ENCODE data around the gene PAX8. TPM values are rescaled to one million over a fixed set of nuclear protein-coding genes. Genes with fewer than 3 reads are reported as not detected.

The PAX8 gene
- total and polyA plus RNA-seq, 12 donors, result 0.08 to 2.0 (median 0.41) TPM; not detected in 3

DNA sequence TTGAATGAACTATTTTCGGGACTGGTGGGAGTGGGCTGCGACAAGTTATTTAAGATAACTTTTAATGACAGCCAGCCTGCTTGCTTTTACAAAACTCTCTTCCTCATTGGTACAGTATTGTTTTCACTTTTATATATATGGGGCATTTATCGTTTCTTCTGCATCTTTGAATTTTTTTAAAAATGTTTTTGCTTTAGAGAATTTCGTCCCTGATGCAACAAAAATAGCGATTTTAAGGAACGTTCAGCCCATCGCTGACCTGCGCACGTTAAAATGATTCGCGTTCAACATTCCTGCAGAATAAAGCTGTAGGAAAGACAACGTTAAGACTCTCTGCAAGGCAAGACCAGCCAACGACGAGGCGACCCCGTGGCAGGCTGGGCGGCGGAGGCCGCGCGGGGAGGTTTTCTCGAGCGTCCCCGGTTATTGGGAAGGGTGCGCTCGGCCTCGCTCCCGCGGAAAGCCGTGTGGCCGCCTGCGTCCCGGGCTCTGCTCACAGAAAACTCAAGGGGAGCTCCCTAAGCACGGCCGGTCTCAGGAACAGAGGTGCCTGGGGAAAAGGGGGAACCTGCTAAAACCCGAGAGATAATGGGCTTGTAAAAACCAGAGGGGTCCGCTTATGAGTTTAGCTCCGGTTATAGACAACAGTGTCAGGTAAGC, 3.0 kb downstream of the PAX8 start:
- no peak for DNase-seq
- H3K27ac ChIP-seq, result no peak overlapping the region
- intact Hi-C loops (cut with DNase I), result no loop called here
- H3K4me3 ChIP-seq, result no peak overlapping the region
- peaks cover 18 to 99% (median 82%) of the 10 kb centered on the region in 7 donors for H3K27me3 ChIP-seq
- H3K9me3 ChIP-seq, result no peaks in the 10 kb centered on the region
- TF ChIP-seq, protein P1, sequence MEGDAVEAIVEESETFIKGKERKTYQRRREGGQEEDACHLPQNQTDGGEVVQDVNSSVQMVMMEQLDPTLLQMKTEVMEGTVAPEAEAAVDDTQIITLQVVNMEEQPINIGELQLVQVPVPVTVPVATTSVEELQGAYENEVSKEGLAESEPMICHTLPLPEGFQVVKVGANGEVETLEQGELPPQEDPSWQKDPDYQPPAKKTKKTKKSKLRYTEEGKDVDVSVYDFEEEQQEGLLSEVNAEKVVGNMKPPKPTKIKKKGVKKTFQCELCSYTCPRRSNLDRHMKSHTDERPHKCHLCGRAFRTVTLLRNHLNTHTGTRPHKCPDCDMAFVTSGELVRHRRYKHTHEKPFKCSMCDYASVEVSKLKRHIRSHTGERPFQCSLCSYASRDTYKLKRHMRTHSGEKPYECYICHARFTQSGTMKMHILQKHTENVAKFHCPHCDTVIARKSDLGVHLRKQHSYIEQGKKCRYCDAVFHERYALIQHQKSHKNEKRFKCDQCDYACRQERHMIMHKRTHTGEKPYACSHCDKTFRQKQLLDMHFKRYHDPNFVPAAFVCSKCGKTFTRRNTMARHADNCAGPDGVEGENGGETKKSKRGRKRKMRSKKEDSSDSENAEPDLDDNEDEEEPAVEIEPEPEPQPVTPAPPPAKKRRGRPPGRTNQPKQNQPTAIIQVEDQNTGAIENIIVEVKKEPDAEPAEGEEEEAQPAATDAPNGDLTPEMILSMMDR (IDR thresholded peaks at IDR 0.05), result no peak
- H3K4me1 ChIP-seq, result peaks cover 2 to 26% (median 17%) of the 10 kb centered on the region in 9 donors
- no peaks in the 10 kb centered on the region for H3K36me3 ChIP-seq
- ATAC-seq, result no peak
- WGBS, 2 donors, result 4 to 6% methylated on average over 38 of the region's 38 CpGs

- no peak overlapping the region for H3K27ac ChIP-seq
- TF ChIP-seq, protein P1 (IDR thresholded peaks at IDR 0.05), result no peak
- H3K27me3 ChIP-seq, result peaks cover 18 to 99% (median 95%) of the 10 kb centered on the region in 7 donors
- DNase-seq (no peak), ATAC-seq (no peak)
- no peaks in the 10 kb centered on the region for H3K36me3 ChIP-seq
- intact Hi-C loops (cut with DNase I), result no loop called here
- H3K9me3 ChIP-seq, result no peaks in the 10 kb centered on the region
- peaks cover 2 to 26% (median 17%) of the 10 kb centered on the region in 9 donors for H3K4me1 ChIP-seq
- no peak overlapping the region for H3K4me3 ChIP-seq
These were observed 4.3 kb downstream of the PAX8 start for GRCh38 chr2:113274432-113274831.

- TF ChIP-seq, protein P1 (IDR thresholded peaks at IDR 0.05), result no peak
- Histone ChIP-seq H3K9me3 (no peaks in the 10 kb centered on the region), H3K27ac (no peak overlapping the region), H3K4me3 (no peak overlapping the region), H3K36me3 (no peaks in the 10 kb centered on the region), H3K27me3 (peaks cover 18 to 98% (median 93%) of the 10 kb centered on the region in 7 donors), H3K4me1 (peaks cover 2 to 26% (median 17%) of the 10 kb centered on the region in 9 donors)
- WGBS, 2 donors, result 14 to 24% methylated on average over 9 of the region's 9 CpGs
- intact Hi-C loops (cut with DNase I), result no loop called here
- ATAC-seq (no peak), DNase-seq (no peak)
These were observed 4.7 kb downstream of the PAX8 start for GRCh38 chr2:113273981-113274380.

DNA sequence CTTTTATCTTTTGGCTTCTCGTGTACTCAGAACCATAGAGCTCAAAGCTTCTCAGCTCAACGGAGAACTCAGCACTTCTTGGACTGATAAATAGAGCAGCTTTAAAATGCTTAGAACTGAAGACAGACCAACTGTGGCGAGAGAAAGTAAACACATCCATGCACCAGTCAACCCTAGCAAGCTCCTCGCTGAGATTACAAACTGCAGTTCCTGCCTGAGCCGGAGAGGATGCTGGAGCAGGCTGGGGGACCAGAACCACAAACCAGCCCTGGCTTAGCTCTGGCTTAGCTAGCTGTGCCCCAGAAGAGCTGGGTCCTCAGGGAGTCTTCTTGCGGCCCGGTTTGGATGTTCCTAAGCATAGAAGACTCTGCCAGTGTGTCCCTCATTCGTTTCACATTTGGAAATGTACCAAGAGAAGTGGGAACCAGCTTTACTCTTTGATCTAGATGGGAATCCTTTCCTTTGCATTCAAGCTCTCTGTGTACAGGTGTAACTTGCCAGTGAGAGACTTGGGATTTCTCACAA, 5.6 kb downstream of the PAX8 start:
- 6 to 7% methylated on average over 8 of the region's 8 CpGs for WGBS, 2 donors
- no peak for DNase-seq
- TF ChIP-seq, protein P1 (IDR thresholded peaks at IDR 0.05), result no peak
- Histone ChIP-seq H3K27ac (no peak overlapping the region), H3K36me3 (no peaks in the 10 kb centered on the region), H3K9me3 (no peaks in the 10 kb centered on the region), H3K4me3 (no peak overlapping the region), H3K27me3 (peaks cover 16 to 96% (median 84%) of the 10 kb centered on the region in 7 donors), H3K4me1 (peaks cover 2 to 26% (median 16%) of the 10 kb centered on the region in 9 donors)
- ATAC-seq, result peak in 1 of 8 donors; percentile 31
- intact Hi-C loops (cut with DNase I), result no loop called here
